Measurements from ENCODE around the gene EML6. TPM values are rescaled to one million over a fixed set of nuclear protein-coding genes. Genes with fewer than 3 reads are reported as not detected.

Gene EML6
- total RNA-seq, 1 donor: 1.1 TPM

GRCh38 chr2:54803783-54804751 lies 80.6 kb downstream of the EML6 start:
- no peak for DNase-seq (ENCODE audit: insufficient read length, low spot score, missing footprints)
- TF ChIP-seq, protein P1, sequence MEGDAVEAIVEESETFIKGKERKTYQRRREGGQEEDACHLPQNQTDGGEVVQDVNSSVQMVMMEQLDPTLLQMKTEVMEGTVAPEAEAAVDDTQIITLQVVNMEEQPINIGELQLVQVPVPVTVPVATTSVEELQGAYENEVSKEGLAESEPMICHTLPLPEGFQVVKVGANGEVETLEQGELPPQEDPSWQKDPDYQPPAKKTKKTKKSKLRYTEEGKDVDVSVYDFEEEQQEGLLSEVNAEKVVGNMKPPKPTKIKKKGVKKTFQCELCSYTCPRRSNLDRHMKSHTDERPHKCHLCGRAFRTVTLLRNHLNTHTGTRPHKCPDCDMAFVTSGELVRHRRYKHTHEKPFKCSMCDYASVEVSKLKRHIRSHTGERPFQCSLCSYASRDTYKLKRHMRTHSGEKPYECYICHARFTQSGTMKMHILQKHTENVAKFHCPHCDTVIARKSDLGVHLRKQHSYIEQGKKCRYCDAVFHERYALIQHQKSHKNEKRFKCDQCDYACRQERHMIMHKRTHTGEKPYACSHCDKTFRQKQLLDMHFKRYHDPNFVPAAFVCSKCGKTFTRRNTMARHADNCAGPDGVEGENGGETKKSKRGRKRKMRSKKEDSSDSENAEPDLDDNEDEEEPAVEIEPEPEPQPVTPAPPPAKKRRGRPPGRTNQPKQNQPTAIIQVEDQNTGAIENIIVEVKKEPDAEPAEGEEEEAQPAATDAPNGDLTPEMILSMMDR (IDR thresholded peaks at IDR 0.05; ENCODE audit: extremely low read depth, low read depth, low read length): no peak
- H3K27me3 ChIP-seq (ENCODE audit: insufficient read depth, low read length): no peaks in the 10 kb centered on the region

DNA sequence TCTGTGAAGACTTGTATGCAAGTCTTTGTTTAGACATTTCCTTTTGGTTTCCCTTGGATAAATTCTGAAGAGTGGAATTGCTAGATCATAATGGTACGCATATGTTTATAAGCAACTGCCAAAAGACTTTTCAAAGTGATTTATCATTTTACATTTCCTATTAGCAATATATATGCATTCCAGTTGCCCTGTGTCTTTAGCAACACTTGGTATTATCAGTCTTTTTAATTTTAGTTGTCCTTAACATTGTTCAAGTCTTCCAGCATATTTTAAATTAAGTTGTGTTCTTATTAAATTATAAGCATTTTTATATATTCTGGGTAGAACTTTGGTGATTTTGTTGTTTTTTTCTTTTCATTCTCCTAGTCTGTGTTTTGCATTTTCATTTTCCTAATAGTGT lies 81.8 kb downstream of the EML6 start:
- TF ChIP-seq, protein P1 (IDR thresholded peaks at IDR 0.05; ENCODE audit: extremely low read depth, low read depth, low read length): no peak
- Histone ChIP-seq H3K4me1 (ENCODE audit: insufficient read depth, low read length) (no peaks in the 10 kb centered on the region), H4K20me1 (ENCODE audit: insufficient read depth, low read length) (no peaks in the 10 kb centered on the region), H3K9me3 (ENCODE audit: low read depth, low read length) (no peaks in the 10 kb centered on the region), H3K4me3 (ENCODE audit: insufficient read depth, low read length) (no peak overlapping the region), H3K4me2 (ENCODE audit: insufficient read depth, low read length) (no peak overlapping the region), H2AFZ (ENCODE audit: low read length) (no peak overlapping the region), H3K79me2 (ENCODE audit: insufficient read depth, low read length) (no peaks in the 10 kb centered on the region), H3K36me3 (ENCODE audit: insufficient read depth, low read length) (no peaks in the 10 kb centered on the region), H3K27ac (ENCODE audit: low read depth, low read length) (no peak overlapping the region), H3K27me3 (ENCODE audit: insufficient read depth, low read length) (no peaks in the 10 kb centered on the region)
- DNase-seq (ENCODE audit: insufficient read length, low spot score, missing footprints): no peak

More at GRCh38 chr2:54803783-54804751, 80.6 kb downstream of the EML6 start:
- H3K79me2 ChIP-seq (ENCODE audit: insufficient read depth, low read length): no peaks in the 10 kb centered on the region
- H3K27ac ChIP-seq (ENCODE audit: low read depth, low read length): no peak overlapping the region
- no peaks in the 10 kb centered on the region for H4K20me1 ChIP-seq (ENCODE audit: insufficient read depth, low read length)
- H2AFZ ChIP-seq (ENCODE audit: low read length): no peak overlapping the region
- no peak overlapping the region for H3K4me3 ChIP-seq (ENCODE audit: insufficient read depth, low read length)
- no peaks in the 10 kb centered on the region for H3K9me3 ChIP-seq (ENCODE audit: low read depth, low read length)
- H3K4me1 ChIP-seq (ENCODE audit: insufficient read depth, low read length): no peaks in the 10 kb centered on the region
- no peaks in the 10 kb centered on the region for H3K36me3 ChIP-seq (ENCODE audit: insufficient read depth, low read length)
- H3K4me2 ChIP-seq (ENCODE audit: insufficient read depth, low read length): no peak overlapping the region

DNA sequence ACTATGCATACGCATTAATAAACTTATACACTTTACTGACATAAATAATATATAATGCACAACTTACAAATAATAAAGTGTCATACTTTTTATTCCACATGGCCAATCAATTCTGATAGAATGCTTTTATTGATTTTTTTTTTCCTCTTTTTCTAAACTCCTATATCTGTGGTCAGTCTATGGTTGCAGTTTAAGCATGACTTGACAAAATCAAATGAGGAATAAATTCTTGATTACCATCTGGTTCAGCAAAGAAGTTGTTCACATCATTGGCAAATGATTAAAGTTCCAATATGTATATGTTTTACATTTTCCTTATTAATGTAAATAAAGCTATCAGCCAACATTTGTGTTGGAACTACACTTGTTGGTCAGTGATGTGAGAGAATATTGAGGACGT lies 83.5 kb downstream of the EML6 start:
- H2AFZ ChIP-seq (ENCODE audit: low read length): no peak overlapping the region
- no peak overlapping the region for H3K27ac ChIP-seq (ENCODE audit: low read depth, low read length)
- no peaks in the 10 kb centered on the region for H3K36me3 ChIP-seq (ENCODE audit: insufficient read depth, low read length)
- no peaks in the 10 kb centered on the region for H3K27me3 ChIP-seq (ENCODE audit: insufficient read depth, low read length)
- H4K20me1 ChIP-seq (ENCODE audit: insufficient read depth, low read length): no peaks in the 10 kb centered on the region
- no peak overlapping the region for H3K4me3 ChIP-seq (ENCODE audit: insufficient read depth, low read length)
- H3K9me3 ChIP-seq (ENCODE audit: low read depth, low read length): no peaks in the 10 kb centered on the region
- TF ChIP-seq, protein P1 (IDR thresholded peaks at IDR 0.05; ENCODE audit: extremely low read depth, low read depth, low read length): no peak
- no peaks in the 10 kb centered on the region for H3K4me1 ChIP-seq (ENCODE audit: insufficient read depth, low read length)
- no peak for DNase-seq (ENCODE audit: insufficient read length, low spot score, missing footprints)
- no peaks in the 10 kb centered on the region for H3K79me2 ChIP-seq (ENCODE audit: insufficient read depth, low read length)
- H3K4me2 ChIP-seq (ENCODE audit: insufficient read depth, low read length): no peak overlapping the region

DNA sequence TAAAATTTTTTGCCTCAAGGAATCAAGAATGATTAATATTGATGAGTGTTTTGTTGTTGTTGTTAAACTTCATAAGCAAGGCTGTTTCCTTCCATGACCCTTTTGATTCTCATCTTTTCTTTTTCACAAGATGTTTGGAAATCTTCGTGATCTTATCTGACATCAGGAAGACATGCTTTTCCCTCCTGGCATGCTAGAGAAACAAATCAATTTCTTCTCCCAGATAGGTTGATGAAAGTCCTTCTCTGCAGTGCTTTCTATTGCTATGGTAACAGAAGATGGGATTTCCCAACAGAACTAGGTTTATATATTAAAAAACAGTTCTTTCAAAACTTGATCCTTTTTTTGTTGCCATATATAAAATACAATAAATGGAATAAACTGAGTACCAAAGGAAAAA lies 85.2 kb downstream of the EML6 start:
- Histone ChIP-seq H3K4me2 (ENCODE audit: insufficient read depth, low read length) (no peak overlapping the region), H3K4me1 (ENCODE audit: insufficient read depth, low read length) (no peaks in the 10 kb centered on the region), H3K9me3 (ENCODE audit: low read depth, low read length) (no peaks in the 10 kb centered on the region), H3K79me2 (ENCODE audit: insufficient read depth, low read length) (no peaks in the 10 kb centered on the region), H2AFZ (ENCODE audit: low read length) (no peak overlapping the region), H3K36me3 (ENCODE audit: insufficient read depth, low read length) (no peaks in the 10 kb centered on the region), H4K20me1 (ENCODE audit: insufficient read depth, low read length) (no peaks in the 10 kb centered on the region), H3K4me3 (ENCODE audit: insufficient read depth, low read length) (no peak overlapping the region), H3K27ac (ENCODE audit: low read depth, low read length) (no peak overlapping the region), H3K27me3 (ENCODE audit: insufficient read depth, low read length) (no peaks in the 10 kb centered on the region)
- TF ChIP-seq, protein P1 (IDR thresholded peaks at IDR 0.05; ENCODE audit: extremely low read depth, low read depth, low read length): no peak
- no peak for DNase-seq (ENCODE audit: insufficient read length, low spot score, missing footprints)
